Measurements from ENCODE around the gene MAML2.

GRCh38 chr11:96267001-96267495, 75.9 kb downstream of the MAML2 start:
- TF ChIP-seq GATA3 (IDR thresholded peaks at IDR 0.05; ENCODE audit: low read depth, low read length) (no peak), GATA2 (IDR thresholded peaks at IDR 0.05; ENCODE audit: low read depth, low read length) (no peak)
